BJ (cell line): Measurements from ENCODE around the gene TAOK1. TPM values are rescaled to one million over a fixed set of nuclear protein-coding genes. Genes with fewer than 3 reads are reported as not detected.
A peak's percentile ranks its signal among the peaks of the same experiment; 100 is the strongest.

ENCODE experiments used
- CTCF ChIA-PET: fragments of 350-600 bp; formaldehyde crosslinking; extraction: SDS; loops from one replicate; lab custom pipeline; 2021; ENCODE audit warnings: antibody characterized with exemption, inconsistent platforms; lab: Yijun Ruan, JAX
- POLR2A ChIA-PET: fragments of 300-600 bp; sonication (Branson Sonifier 250); formaldehyde crosslinking; extraction: SDS; loops from one replicate; lab custom pipeline; 2021; ENCODE audit warnings: antibody characterized with exemption; lab: Charles Lee
- DNase-seq: peaks from one replicate; pipeline ENCODE4 v3.0.0-alpha.2; 2011; ENCODE audit warnings: low read depth
- H3K27me3 ChIP-seq: 2 replicates; pipeline ENCODE4 v1.6.0; 2011; ENCODE audit warnings: low read length; ENCODE audit not compliant: control insufficient read depth, insufficient read depth
- H3K36me3 ChIP-seq: 2 replicates; pipeline ENCODE4 v1.5.1; 2011; ENCODE audit warnings: low read length; ENCODE audit not compliant: control insufficient read depth, insufficient read depth
- H3K4me3 ChIP-seq: 2 replicates; pipeline ENCODE4 v1.5.1; 2011; ENCODE audit warnings: low read depth, mild to moderate bottlenecking, control low read depth, low read length
- polyA minus RNA-seq: library from RNA; depleted of rRNA, polyadenylated mRNA; stranded (reverse); fragments of >200 nt; gene quantifications from 2 replicates; pipeline ENCODE4 v1.2.3, GENCODE V29; 2011; rRNA and poly(A)+ RNA removed
- polyA plus RNA-seq: library from polyadenylated mRNA; depleted of rRNA; stranded (reverse); fragments of >200 nt; gene quantifications from 2 replicates; pipeline ENCODE4 v1.2.3, GENCODE V29; 2011; rRNA removed
- TF ChIP-seq, protein P1 (sequence below): IDR thresholded peaks from 2 replicates; pipeline ENCODE4 v1.5.1; 2011; ENCODE audit warnings: low read depth, mild to moderate bottlenecking, control low read depth, inconsistent platforms, low read length, moderate library complexity; ENCODE audit not compliant: insufficient read depth

Gene TAOK1
- 9.1 and 22.1 TPM in 2 replicates for polyA plus RNA-seq
- polyA minus RNA-seq: 25.3 and 35.8 TPM in 2 replicates

DNA sequence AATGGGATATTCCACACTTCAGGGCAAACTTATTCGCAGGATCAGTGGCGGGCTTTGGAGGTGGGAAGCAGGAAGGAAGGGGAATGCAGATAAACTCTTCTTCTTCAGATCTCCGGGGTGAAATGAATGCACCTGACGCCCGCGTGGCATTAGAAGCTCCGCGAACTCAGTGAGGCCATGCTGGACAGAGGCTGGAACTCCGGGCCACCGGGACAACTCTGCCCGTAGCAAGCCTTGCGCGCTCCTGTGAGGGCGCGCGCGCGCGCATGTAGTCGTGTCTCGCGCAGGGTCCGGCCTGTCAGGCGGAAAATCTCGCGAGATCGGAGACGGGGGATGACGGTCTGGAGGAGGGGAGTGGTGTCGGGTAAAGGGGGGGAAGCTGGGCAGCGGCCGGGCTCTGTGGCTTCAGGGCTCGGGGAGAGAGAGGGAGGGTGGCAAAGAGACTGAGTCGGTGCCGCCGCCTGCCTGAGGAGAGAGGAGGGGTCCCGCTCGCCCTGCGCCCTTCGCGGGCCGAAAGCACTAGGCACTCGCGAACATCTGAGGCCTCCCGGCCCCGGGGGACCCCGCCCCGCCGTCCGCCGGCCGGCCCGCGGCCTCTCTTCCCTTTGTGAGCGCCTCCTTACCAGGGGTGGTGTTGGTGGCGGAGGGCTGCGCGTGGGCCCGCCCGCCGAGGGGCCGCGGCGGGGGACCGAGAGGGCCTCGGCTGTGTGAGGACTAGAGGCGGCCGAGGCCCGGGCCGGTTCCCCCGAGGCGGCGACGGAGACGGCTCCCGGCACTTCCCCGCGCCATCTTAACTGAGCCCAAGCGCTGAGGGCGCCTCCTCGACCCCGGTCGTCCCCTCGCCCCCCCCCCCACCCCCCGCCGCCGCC is at the start of gene TAOK1:
Gene TAOK1 (plus strand): TSS at position 382 of the 869 bp plus-strand sequence. CDS start 61,186 bp downstream, outside the sequence.
- peak; percentile 83 for DNase-seq
- ChIA-PET CTCF (interaction anchor here (0.5 to 1.2 kb wide), 6 partner anchors 14 to 192 kb away, joined by 3 to 4 read pairs (median 3); no protein-coding TSS in a partner anchor), POLR2A (interaction anchor here (0.6 kb wide), 1 partner anchor 245 kb away, joined by 8 read pairs; no protein-coding TSS in a partner anchor)
- peak within 1 kb of the TSS; percentile 95 for H3K4me3 ChIP-seq
- TF ChIP-seq, protein P1, sequence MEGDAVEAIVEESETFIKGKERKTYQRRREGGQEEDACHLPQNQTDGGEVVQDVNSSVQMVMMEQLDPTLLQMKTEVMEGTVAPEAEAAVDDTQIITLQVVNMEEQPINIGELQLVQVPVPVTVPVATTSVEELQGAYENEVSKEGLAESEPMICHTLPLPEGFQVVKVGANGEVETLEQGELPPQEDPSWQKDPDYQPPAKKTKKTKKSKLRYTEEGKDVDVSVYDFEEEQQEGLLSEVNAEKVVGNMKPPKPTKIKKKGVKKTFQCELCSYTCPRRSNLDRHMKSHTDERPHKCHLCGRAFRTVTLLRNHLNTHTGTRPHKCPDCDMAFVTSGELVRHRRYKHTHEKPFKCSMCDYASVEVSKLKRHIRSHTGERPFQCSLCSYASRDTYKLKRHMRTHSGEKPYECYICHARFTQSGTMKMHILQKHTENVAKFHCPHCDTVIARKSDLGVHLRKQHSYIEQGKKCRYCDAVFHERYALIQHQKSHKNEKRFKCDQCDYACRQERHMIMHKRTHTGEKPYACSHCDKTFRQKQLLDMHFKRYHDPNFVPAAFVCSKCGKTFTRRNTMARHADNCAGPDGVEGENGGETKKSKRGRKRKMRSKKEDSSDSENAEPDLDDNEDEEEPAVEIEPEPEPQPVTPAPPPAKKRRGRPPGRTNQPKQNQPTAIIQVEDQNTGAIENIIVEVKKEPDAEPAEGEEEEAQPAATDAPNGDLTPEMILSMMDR: no peak
- H3K36me3 ChIP-seq: no peaks in the 10 kb centered on the region
- no peaks in the 10 kb centered on the region for H3K27me3 ChIP-seq

DNA sequence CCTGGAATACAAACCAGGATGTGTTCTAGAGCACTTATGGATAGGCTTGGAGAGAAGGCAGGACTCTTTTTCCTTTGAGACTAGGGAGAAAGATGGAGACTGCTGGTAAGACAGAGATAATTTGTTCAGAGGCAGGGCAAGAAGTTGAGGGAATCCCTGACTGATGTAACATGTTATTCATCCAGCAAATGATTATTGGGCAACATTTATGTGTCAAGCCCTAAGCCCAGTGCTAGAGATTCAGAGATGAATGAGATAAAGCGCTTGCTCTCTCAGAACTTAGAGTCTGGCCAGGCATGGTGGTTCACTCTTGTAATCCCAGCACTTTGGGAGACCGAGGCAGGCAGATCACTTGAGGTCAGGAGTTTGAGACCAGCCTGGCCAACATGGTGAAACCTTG is 48.4 kb upstream of the TAOK1 start:
- ChIA-PET POLR2A (interaction anchor here (0.6 kb wide), 2 partner anchors 10 to 16 kb away, joined by 3 to 6 read pairs; no protein-coding TSS in a partner anchor), CTCF (no interaction called here)
- Histone ChIP-seq H3K36me3 (no peaks in the 10 kb centered on the region), H3K27me3 (peaks cover 13% of the 10 kb centered on the region), H3K4me3 (no peak overlapping the region)
- peak; percentile 20 for DNase-seq
- TF ChIP-seq, protein P1: no peak

DNA sequence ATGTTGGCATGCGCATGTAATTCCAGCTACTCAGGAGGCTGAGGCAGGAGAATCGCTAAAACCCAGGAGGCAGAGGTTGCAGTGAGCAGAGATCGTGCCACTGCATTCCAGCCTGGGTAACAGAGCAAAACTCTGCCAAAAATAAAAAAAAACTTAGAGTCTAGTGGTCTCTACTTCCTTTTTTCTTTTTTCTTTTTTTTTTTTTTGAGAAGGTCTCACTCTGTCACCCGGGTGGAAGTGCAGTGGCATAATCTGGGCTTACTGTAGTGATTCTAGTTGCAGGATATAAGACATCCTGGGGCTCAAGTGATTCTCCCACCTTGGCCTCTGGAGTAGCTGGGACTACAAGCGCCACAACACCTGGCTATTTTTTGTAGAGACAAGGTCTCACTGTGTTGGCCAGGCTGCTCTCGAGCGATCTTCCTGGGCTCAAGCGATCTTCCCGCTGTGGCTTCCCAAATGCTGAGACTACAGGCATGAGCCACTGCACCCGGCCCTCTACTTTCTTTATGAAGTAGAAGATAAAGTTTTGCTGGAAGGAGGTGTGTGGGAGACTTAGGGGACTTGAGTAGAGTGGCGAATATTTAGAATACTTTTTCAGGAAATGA is 47.9 kb upstream of the TAOK1 start:
- Histone ChIP-seq H3K27me3 (peaks cover 13% of the 10 kb centered on the region), H3K36me3 (no peaks in the 10 kb centered on the region), H3K4me3 (no peak overlapping the region)
- TF ChIP-seq, protein P1: no peak
- POLR2A ChIA-PET: interaction anchor here (0.6 kb wide), 1 partner anchor 10 kb away, joined by 6 read pairs; no protein-coding TSS in a partner anchor
- DNase-seq: no peak
- CTCF ChIA-PET: no interaction called here

DNA sequence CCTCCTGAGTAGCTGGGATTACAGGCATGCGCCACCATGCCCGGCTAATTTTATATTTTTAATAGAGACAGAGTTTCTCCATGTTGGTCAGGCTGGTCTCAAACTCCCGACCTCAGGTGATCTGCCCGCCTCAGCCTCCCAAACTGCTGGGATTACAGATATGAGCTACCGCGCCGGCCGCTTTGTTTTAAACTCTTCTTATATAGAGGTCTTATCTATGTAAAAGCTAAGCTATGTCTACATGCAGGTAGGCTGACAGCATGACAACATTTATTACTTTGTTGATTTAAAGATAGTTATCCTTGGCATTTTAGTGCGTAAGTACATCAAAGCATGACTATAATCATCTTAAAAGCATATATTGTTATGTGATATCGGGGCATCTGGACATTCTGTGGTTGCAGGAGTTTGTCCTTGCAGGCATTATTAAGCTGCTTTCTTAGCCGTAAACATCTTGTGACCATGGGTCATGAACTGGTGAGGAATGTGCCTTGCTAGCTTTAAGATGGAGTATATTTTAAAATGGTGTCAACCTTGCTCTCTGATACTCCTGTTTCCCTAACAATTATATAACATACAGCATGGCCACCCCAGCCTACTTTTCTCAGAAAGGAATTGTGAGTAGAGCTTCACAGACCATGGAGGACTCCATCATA is 45.8 kb upstream of the TAOK1 start:
- POLR2A ChIA-PET: no interaction called here

More for the DNA sequence above, 45.8 kb upstream of the TAOK1 start:
- CTCF ChIA-PET: interaction anchor here (0.7 to 1.4 kb wide), 3 partner anchors 11 to 199 kb away, joined by 3 to 4 read pairs (median 3); no protein-coding TSS in a partner anchor
- Histone ChIP-seq H3K4me3 (no peak overlapping the region), H3K36me3 (no peaks in the 10 kb centered on the region), H3K27me3 (peaks cover 13% of the 10 kb centered on the region)
- TF ChIP-seq, protein P1: no peak
- DNase-seq: no peak
